Measurements from ENCODE around the gene NRL.

The NRL gene

DNA sequence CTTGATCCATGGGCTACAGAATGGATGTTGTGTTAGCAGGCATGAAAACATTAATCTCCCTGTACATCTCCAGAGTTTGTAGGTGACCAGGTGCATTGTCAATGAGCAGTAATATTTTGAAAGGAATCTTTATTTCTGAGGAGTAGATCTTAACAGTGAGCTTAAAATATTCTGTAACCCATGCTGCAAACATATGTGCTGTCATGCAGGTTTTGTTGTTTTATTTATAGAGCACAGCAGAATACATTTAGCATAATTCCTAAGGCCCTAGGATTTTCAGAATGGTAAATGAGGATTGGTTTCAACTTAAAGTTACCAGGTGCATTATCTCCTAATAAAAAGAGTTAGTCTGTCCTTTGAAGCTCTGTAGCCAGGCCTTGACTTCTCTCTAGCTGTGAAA is 12.2 kb upstream of the NRL start:
- H3K27ac Mint-ChIP-seq, result no peak overlapping the region
- H3K36me3 Mint-ChIP-seq, result peaks cover 9% of the 10 kb centered on the region
- H3K4me3 Mint-ChIP-seq, result no peak overlapping the region
- peaks cover 30% of the 10 kb centered on the region for H3K4me1 Mint-ChIP-seq
- no peaks in the 10 kb centered on the region for H3K27me3 Mint-ChIP-seq
- no peak for DNase-seq (ENCODE audit: low spot score in 2 of 2)
- no peak for ATAC-seq (ENCODE audit: low read depth)
- H3K9me3 Mint-ChIP-seq, result no peaks in the 10 kb centered on the region

GRCh38 chr14:24123424-24124417 is 9.0 kb upstream of the NRL start:
- DNase-seq (ENCODE audit: low spot score in 2 of 2) (peak in 1 of 2 donors; percentile 22), ATAC-seq (ENCODE audit: low read depth) (peak; percentile 83)
- H3K36me3 Mint-ChIP-seq, result peaks cover 15% of the 10 kb centered on the region
- peak overlapping the region; percentile 49 for H3K4me3 Mint-ChIP-seq
- no peaks in the 10 kb centered on the region for H3K27me3 Mint-ChIP-seq
- H3K27ac Mint-ChIP-seq, result peak overlapping the region; percentile 98
- H3K4me1 Mint-ChIP-seq, result peaks cover 27% of the 10 kb centered on the region
- no peaks in the 10 kb centered on the region for H3K9me3 Mint-ChIP-seq

DNA sequence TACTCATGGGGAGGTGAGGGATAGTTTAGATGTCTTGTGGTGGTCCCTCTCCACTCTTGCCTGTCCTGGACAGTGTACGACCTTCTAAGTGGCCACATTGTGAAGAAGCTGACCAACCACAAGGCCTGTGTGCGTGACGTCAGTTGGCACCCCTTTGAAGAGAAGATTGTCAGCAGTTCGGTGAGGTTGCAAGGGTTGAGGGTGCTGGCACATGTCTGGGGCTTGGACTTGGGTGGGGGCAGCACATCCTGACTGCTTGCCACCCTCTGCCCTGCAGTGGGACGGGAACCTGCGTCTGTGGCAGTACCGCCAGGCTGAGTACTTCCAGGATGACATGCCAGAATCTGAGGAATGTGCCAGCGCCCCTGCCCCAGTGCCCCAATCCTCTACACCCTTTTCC is 8.1 kb upstream of the NRL start:
- H3K36me3 Mint-ChIP-seq, result peaks cover 19% of the 10 kb centered on the region
- no peaks in the 10 kb centered on the region for H3K9me3 Mint-ChIP-seq
- DNase-seq (ENCODE audit: low spot score in 2 of 2) (no peak), ATAC-seq (ENCODE audit: low read depth) (no peak)
- H3K27ac Mint-ChIP-seq, result peak overlapping the region; percentile 98
- H3K4me3 Mint-ChIP-seq, result peak overlapping the region; percentile 17
- peaks cover 29% of the 10 kb centered on the region for H3K4me1 Mint-ChIP-seq
- no peaks in the 10 kb centered on the region for H3K27me3 Mint-ChIP-seq

DNA sequence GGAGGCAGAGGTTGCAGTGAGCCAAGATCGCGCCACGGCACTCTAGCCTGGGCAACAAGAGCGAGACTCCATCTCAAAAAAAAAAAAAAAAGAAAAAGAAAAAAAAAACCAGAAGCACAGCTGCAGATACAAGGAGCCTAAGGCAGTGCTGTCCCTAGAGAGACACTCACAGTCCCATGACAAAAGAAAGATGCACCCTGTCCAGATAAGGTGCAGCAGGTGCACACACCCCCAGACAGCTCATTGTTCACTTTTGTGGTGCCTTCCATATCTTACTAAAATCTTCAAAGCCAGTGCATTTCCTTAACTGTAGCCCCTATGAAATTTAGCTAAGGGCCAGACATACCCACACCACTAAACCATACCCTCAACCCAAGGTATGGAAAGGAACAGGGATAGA is 7.7 kb upstream of the NRL start:
- Mint-ChIP-seq H3K27me3 (no peaks in the 10 kb centered on the region), H3K27ac (peak overlapping the region; percentile 98), H3K4me1 (peaks cover 28% of the 10 kb centered on the region), H3K4me3 (no peak overlapping the region), H3K36me3 (peaks cover 19% of the 10 kb centered on the region), H3K9me3 (no peaks in the 10 kb centered on the region)
- ATAC-seq (ENCODE audit: low read depth) (peak; percentile 66), DNase-seq (ENCODE audit: low spot score in 2 of 2) (no peak)

DNA sequence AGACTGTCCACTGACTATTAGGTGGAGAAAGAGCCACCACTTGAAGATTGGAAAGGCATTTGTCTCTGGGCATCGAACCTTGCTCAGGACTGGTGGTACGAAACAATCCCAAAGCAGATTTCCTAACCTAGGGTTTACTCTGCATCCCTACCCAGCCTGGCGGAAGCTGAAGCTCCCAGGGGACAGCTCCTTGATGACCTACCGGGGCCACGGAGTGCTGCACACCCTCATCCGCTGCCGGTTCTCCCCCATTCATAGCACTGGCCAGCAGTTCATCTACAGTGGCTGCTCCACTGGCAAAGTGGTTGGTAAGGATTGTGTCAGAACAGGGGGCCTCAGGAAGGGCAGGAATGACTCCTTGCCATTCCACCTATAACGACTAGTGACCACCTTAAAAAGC is 6.5 kb upstream of the NRL start:
- Mint-ChIP-seq H3K36me3 (peaks cover 25% of the 10 kb centered on the region), H3K27me3 (no peaks in the 10 kb centered on the region), H3K27ac (peak overlapping the region; percentile 98), H3K4me1 (peaks cover 32% of the 10 kb centered on the region), H3K9me3 (no peaks in the 10 kb centered on the region), H3K4me3 (no peak overlapping the region)
- no peak for DNase-seq (ENCODE audit: low spot score in 2 of 2)
- ATAC-seq (ENCODE audit: low read depth), result no peak

- DNase-seq (ENCODE audit: low spot score in 2 of 2) (no peak), ATAC-seq (ENCODE audit: low read depth) (no peak)
- peaks cover 37% of the 10 kb centered on the region for H3K4me1 Mint-ChIP-seq
- H3K27ac Mint-ChIP-seq, result no peak overlapping the region
- peaks cover 25% of the 10 kb centered on the region for H3K36me3 Mint-ChIP-seq
- H3K4me3 Mint-ChIP-seq, result no peak overlapping the region
- H3K9me3 Mint-ChIP-seq, result no peaks in the 10 kb centered on the region
- H3K27me3 Mint-ChIP-seq, result no peaks in the 10 kb centered on the region
Observed at GRCh38 chr14:24119691-24120090, 4.9 kb upstream of the NRL start.

DNA sequence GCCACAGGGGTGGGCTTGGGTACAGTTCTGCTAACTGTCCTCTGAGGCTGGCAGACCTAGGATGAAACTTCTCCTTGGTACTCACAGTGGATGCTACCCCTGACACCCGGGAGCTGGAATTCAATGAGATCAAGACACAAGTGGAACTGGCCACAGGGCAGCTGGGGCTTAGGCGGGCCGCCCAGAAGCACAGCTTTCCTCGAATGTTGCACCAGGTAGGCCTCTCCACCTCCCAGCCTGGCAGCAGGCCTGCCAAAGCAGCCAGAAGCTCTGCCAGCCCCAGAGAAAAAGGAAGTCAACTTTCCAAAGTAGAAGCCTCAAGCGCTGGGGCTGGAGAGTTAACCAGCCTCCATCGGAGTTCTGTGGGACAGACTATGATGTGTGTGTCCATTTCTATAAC is 2.4 kb upstream of the NRL start:
- H3K27ac Mint-ChIP-seq, result no peak overlapping the region
- peaks cover 18% of the 10 kb centered on the region for H3K4me1 Mint-ChIP-seq
- ATAC-seq (ENCODE audit: low read depth) (no peak), DNase-seq (ENCODE audit: low spot score in 2 of 2) (no peak)
- peaks cover 21% of the 10 kb centered on the region for H3K36me3 Mint-ChIP-seq
- no peaks in the 10 kb centered on the region for H3K27me3 Mint-ChIP-seq
- H3K9me3 Mint-ChIP-seq, result no peaks in the 10 kb centered on the region
- H3K4me3 Mint-ChIP-seq, result no peak overlapping the region

GRCh38 chr14:24116128-24116814 is 1.5 kb upstream of the NRL start:
- H3K9me3 Mint-ChIP-seq, result no peaks in the 10 kb centered on the region
- DNase-seq (ENCODE audit: low spot score in 2 of 2) (no peak), ATAC-seq (ENCODE audit: low read depth) (no peak)
- no peaks in the 10 kb centered on the region for H3K27me3 Mint-ChIP-seq
- peak overlapping the region; percentile 99 for H3K4me3 Mint-ChIP-seq
- H3K27ac Mint-ChIP-seq, result peak overlapping the region; percentile 53
- H3K36me3 Mint-ChIP-seq, result peaks cover 18% of the 10 kb centered on the region
- H3K4me1 Mint-ChIP-seq, result peaks cover 16% of the 10 kb centered on the region

DNA sequence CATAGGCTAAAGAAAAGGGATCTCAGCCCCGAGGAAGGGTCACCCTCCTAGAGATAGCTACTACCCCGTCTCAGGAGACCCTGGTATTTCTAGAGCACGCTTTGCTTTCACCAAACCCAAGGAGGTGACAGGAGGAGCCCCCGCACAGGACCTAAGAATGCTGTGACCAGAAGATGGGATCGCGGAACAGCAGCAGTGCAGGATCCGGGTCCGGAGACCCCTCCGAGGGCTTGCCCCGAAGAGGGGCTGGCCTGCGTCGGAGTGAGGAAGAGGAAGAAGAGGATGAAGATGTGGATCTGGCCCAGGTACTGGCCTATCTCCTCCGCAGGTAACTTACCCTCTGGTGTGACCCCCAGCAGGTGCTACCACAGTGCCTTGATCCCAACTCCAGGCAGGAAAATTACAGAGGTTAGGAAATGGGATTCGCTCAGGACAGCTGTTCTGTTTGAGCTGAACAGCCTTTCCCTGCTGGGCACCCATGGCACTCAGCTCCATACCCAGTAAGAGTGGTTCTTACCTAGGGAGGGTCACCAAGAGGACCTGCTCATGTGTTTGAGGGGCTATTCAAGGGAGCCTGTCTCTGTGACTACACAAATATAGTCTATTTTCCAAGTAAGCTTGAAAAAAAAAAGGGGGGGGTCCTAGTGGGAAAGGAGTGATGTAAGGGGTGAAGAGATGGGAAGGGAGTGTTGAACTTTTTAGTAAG is 826 bp upstream of the NRL start:
- DNase-seq (ENCODE audit: low spot score in 2 of 2) (no peak), ATAC-seq (ENCODE audit: low read depth) (no peak)
- no peaks in the 10 kb centered on the region for H3K9me3 Mint-ChIP-seq
- peak overlapping the region; percentile 97 for H3K27ac Mint-ChIP-seq
- H3K4me3 Mint-ChIP-seq, result peak overlapping the region; percentile 99
- H3K36me3 Mint-ChIP-seq, result peaks cover 18% of the 10 kb centered on the region
- no peaks in the 10 kb centered on the region for H3K27me3 Mint-ChIP-seq
- peaks cover 16% of the 10 kb centered on the region for H3K4me1 Mint-ChIP-seq

DNA sequence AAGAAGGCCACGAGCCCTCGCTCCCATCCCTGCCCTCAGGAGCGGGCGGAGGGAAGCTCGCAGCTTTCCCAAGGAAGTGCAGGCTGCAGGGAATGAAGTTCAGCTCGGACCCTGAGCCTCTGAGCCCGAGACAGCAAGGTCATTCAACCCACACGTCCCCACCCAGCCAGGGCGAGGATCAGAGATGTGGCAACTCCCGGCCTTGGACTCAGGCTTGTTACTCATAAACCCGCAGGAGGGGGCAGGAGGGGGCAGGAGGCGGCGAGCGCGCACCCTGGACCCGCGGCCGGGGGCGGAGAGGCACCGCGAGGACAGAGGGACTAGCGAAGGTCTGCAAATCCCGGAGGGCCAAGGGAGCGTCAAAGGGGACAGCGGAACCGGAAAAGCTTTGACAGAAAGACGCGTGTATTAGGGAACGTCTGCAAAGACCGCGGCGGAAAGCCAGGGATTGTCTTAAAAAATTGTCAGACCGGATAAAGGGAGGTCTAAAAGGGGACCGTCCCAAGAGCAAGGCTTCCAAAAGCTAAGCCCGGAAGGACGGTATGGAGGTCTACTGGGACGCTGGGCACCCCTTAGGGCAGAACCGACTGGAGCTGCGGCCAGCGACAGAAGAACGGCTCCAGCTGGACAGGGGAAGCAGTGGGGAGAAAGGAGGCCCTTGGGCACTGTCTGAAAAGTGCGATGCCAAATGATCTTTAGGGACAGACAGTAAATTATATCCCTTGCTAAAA is 783 bp downstream of the NRL start:
- Mint-ChIP-seq H3K36me3 (peaks cover 12% of the 10 kb centered on the region), H3K27ac (peak overlapping the region; percentile 97), H3K4me1 (peaks cover 16% of the 10 kb centered on the region), H3K27me3 (no peaks in the 10 kb centered on the region), H3K9me3 (no peaks in the 10 kb centered on the region), H3K4me3 (peak overlapping the region; percentile 99)
- DNase-seq (ENCODE audit: low spot score in 2 of 2), result peak in 1 of 2 donors; percentile 74
- ATAC-seq (ENCODE audit: low read depth), result peak; percentile 17

DNA sequence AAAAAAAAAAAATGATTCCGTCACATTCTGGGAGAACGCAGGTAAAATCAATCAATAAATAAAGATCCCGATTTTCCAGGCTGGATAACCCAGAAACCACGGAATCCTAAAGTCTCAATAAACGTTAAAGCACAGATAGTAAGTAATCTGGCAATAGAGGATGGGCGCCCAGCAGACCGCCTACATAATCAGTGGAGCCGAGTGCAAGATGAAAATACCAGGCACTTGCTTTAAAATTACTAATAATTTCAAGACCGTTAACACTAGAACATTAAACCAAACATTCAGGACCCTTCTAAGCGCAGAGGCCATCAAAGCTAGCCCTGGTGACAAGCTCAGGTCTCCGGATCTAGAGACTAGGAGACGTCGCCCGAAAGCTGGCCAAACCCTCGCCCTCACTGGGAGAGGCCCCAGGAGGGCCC is 1.4 kb downstream of the NRL start:
- DNase-seq (ENCODE audit: low spot score in 2 of 2) (no peak), ATAC-seq (ENCODE audit: low read depth) (no peak)

DNA sequence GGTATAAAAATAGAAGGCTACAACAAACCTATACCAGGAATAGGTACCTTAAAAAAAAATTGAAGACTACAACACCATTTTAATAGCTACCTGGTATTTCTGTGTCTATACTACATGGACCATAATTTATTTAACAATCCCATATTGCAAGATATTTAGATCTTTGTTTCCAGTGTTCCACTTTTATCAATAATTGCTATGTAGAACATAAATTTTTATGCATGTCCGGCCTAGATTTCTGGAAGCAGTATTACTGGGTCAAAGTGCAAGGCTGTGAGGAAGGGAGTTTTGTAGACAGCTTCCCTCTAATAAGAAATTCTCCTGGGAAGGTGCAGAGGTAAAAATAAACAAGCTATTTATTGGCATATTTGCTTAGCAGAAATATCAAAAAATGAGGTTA is 4.2 kb downstream of the NRL start:
- Mint-ChIP-seq H3K4me3 (no peak overlapping the region), H3K27ac (no peak overlapping the region)

More for the DNA sequence above, 1.4 kb downstream of the NRL start:
- H3K27ac Mint-ChIP-seq, result peak overlapping the region; percentile 97
- H3K4me1 Mint-ChIP-seq, result peaks cover 20% of the 10 kb centered on the region
- H3K27me3 Mint-ChIP-seq, result no peaks in the 10 kb centered on the region
- H3K9me3 Mint-ChIP-seq, result no peaks in the 10 kb centered on the region
- H3K36me3 Mint-ChIP-seq, result peaks cover 6% of the 10 kb centered on the region
- H3K4me3 Mint-ChIP-seq, result peak overlapping the region; percentile 99

DNA sequence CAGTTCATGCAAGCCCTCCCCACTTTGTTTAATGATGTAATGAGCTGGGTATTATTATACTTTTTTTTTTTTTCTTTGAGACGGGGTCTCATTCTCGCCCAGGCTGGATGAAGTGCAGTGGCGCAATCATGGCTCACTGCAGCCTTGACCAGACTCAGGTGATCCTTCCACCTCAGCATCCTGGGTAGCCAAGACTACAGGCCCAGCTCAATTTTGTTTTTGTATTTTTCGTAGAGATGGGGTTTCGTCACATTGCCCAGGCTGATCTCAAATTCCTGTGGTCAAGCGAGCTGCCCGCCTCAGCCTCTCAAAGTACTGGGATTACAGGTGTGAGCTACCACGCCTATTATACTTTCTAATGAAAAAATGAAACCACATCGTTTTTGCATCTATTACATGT is 4.7 kb downstream of the NRL start:
- ATAC-seq (ENCODE audit: low read depth), result no peak
- Mint-ChIP-seq H3K27me3 (no peaks in the 10 kb centered on the region), H3K9me3 (no peaks in the 10 kb centered on the region), H3K36me3 (no peaks in the 10 kb centered on the region), H3K27ac (no peak overlapping the region), H3K4me3 (no peak overlapping the region), H3K4me1 (peaks cover 6% of the 10 kb centered on the region)
- DNase-seq (ENCODE audit: low spot score in 2 of 2), result no peak

More for the DNA sequence above, 4.2 kb downstream of the NRL start:
- no peak for DNase-seq (ENCODE audit: low spot score in 2 of 2)
- Mint-ChIP-seq H3K36me3 (no peaks in the 10 kb centered on the region), H3K9me3 (no peaks in the 10 kb centered on the region), H3K4me1 (peaks cover 9% of the 10 kb centered on the region), H3K27me3 (no peaks in the 10 kb centered on the region)
- no peak for ATAC-seq (ENCODE audit: low read depth)
